K562 (cell line): ENCODE data around the gene TUBB1. TPM values are rescaled to one million over a fixed set of nuclear protein-coding genes. Genes with fewer than 3 reads are reported as not detected.

Experiments used
- BCL6 ChIP-seq: fragments of 250-450 bp; sonication (Bioruptor Pico); IDR thresholded peaks from 2 replicates; pipeline ENCODE4 v1.4.0; 2020
- CBX8 ChIP-seq: fragments of 200-600 bp; sonication (generic); IDR thresholded peaks from 2 replicates; pipeline ENCODE4 v1.6.1; 2012; ENCODE audit warnings: borderline replicate concordance, mixed run types, low read depth, mild to moderate bottlenecking, moderate library complexity, mixed read lengths, low read length, control low read depth, inconsistent platforms; ENCODE audit not compliant: poor library complexity, severe bottlenecking; ENCODE audit errors: extremely low read depth
- DMBX1 ChIP-seq: fragments of 250-450 bp; sonication (Bioruptor Pico); IDR thresholded peaks from 2 replicates; pipeline ENCODE4 v1.8.0; 2022; ENCODE audit warnings: inconsistent platforms, mild to moderate bottlenecking, moderate library complexity, borderline replicate concordance
- HDAC1 ChIP-seq, 2 experiments: fragments of 450-650 bp; IDR thresholded peaks; 2 replicates each; pipeline ENCODE4 v1.6.1; 2016 to 2017; ENCODE audit warnings: inconsistent platforms in 1 of 2, mild to moderate bottlenecking in 1 of 2, moderate library complexity in 1 of 2
- ILF3 ChIP-seq: fragments of 450-650 bp; IDR thresholded peaks from 2 replicates; pipeline ENCODE4 v1.6.1; 2018; ENCODE audit warnings: antibody characterized with exemption, mild to moderate bottlenecking, moderate library complexity, borderline replicate concordance
- ILK ChIP-seq: fragments of 450-650 bp; IDR thresholded peaks from 2 replicates; pipeline ENCODE4 v1.6.1; 2016; ENCODE audit warnings: missing genetic modification characterization, low read depth, mild to moderate bottlenecking, missing compliant biosample characterization, moderate library complexity, borderline replicate concordance
- JUN ChIP-seq, 2 experiments: sonication (generic) in 1 of 2; formaldehyde crosslinking in 1 of 2; IDR thresholded peaks; 2 replicates each; pipeline versions ENCODE4 v1.6.1 to v1.8.0; 2012 to 2022; ENCODE audit warnings: borderline replicate concordance in 2 of 2, mild to moderate bottlenecking in 2 of 2, improper control_type of control experiment in 1 of 2, low read depth in 1 of 2, low read length in 1 of 2, missing genetic modification reagents in 1 of 2
- MAFK ChIP-seq: IDR thresholded peaks from 2 replicates; pipeline ENCODE4 v1.6.1; 2011; ENCODE audit warnings: low read length, improper control_type of control experiment
- NR2C1 ChIP-seq, 2 experiments: fragments of 450-650 bp; IDR thresholded peaks; 2 replicates each; pipeline ENCODE4 v1.6.1; 2017; ENCODE audit warnings: mild to moderate bottlenecking in 2 of 2, antibody characterized with exemption in 1 of 2, inconsistent platforms in 1 of 2, missing compliant biosample characterization in 1 of 2, missing genetic modification characterization in 1 of 2
- NR3C1 ChIP-seq: sonication (generic); formaldehyde crosslinking; IDR thresholded peaks from 2 replicates; pipeline ENCODE4 v1.8.1; 2022; ENCODE audit warnings: missing genetic modification reagents
- PTTG1 ChIP-seq: fragments of 450-650 bp; IDR thresholded peaks from 2 replicates; pipeline ENCODE4 v1.6.1; 2016; ENCODE audit warnings: low read depth, mild to moderate bottlenecking, missing genetic modification characterization, missing compliant biosample characterization
- RNF2 ChIP-seq: sonication (generic); IDR thresholded peaks from 2 replicates; pipeline ENCODE4 v1.6.1; 2016
- TAF1 ChIP-seq: IDR thresholded peaks from 2 replicates; pipeline ENCODE4 v1.6.1; 2011; ENCODE audit warnings: mild to moderate bottlenecking, low read length, moderate library complexity; ENCODE audit not compliant: insufficient read depth, control insufficient read depth, severe bottlenecking; ENCODE audit errors: extremely low read depth
- TARDBP ChIP-seq: fragments of 450-650 bp; IDR thresholded peaks from 2 replicates; pipeline ENCODE4 v1.6.1; 2016
- YY1 ChIP-seq, 3 experiments: IDR thresholded peaks; 2 replicates each; pipeline ENCODE4 v1.6.1; 2011; ENCODE audit warnings: low read length in 2 of 3, mild to moderate bottlenecking in 2 of 3, moderate library complexity in 2 of 3, borderline replicate concordance in 1 of 3, control low read depth in 1 of 3, low read depth in 1 of 3; ENCODE audit not compliant: insufficient read depth in 3 of 3, insufficient replicate concordance in 2 of 3, control insufficient read depth in 1 of 3, insufficient read length in 1 of 3; ENCODE audit errors: extremely low read depth in 1 of 3
- ZNF143 ChIP-seq: sonication (generic); formaldehyde crosslinking; IDR thresholded peaks from 2 replicates; pipeline ENCODE4 v1.9.0; 2022; ENCODE audit warnings: mild to moderate bottlenecking, missing genetic modification reagents
- ZNF354B ChIP-seq: fragments of 250-450 bp; sonication (Bioruptor Pico); IDR thresholded peaks from 2 replicates; pipeline ENCODE4 v1.4.0; 2020
- ZNF384 ChIP-seq: IDR thresholded peaks from 2 replicates; pipeline ENCODE4 v1.6.1; 2012; ENCODE audit warnings: low read depth, low read length, improper control_type of control experiment
- ZNF408 ChIP-seq: fragments of 250-450 bp; sonication (Bioruptor Pico); IDR thresholded peaks from 2 replicates; pipeline ENCODE4 v1.4.0; 2020; ENCODE audit warnings: low read depth, mild to moderate bottlenecking, moderate library complexity
- ZNF766 ChIP-seq: fragments of 200-800 bp; sonication (Bioruptor generic); conservative IDR thresholded peaks from 2 replicates; pipeline ENCODE4 v1.6.1; 2016; ENCODE audit warnings: missing genetic modification characterization, missing compliant biosample characterization
- ZSCAN32 ChIP-seq: fragments of 450-650 bp; formaldehyde crosslinking; IDR thresholded peaks from 2 replicates; pipeline ENCODE4 v1.4.0; 2020; ENCODE audit warnings: mild to moderate bottlenecking, moderate library complexity
- polyA plus RNA-seq, 8 experiments: library from polyadenylated mRNA; depleted of rRNA in 4 of 8; stranded (reverse) in 5 of 8; unstranded in 3 of 8; fragments of >200 nt; fragmentation: Nextera tagmentation in 2 of 8; fragmentation: Illumina TruSeq in 1 of 8; extraction: Ambion mirVana in 2 of 8; extraction: Trizol in 1 of 8; gene quantifications; 2 replicates each; pipeline versions ENCODE4 v1.2.1 to v1.2.3, GENCODE V29; 2011 to 2014; ENCODE audit warnings: inconsistent platforms in 1 of 8, missing spikeins in 1 of 8
- total RNA-seq, 7 experiments: library from RNA; depleted of rRNA in 6 of 7; stranded (reverse); fragments of >200 nt in 6 of 7; fragmentation: Illumina TruSeq in 2 of 7; extraction: Trizol in 2 of 7; gene quantifications; 2 replicates each; pipeline versions ENCODE4 v1.2.1 to v1.2.3, GENCODE V29; 2011 to 2021; ENCODE audit warnings: low replicate concordance in 1 of 7
- TF ChIP-seq, protein P1 (sequence below): fragments of 250-450 bp; sonication (Bioruptor Pico); IDR thresholded peaks from 2 replicates; pipeline ENCODE4 v1.4.0; 2020; ENCODE audit warnings: borderline replicate concordance
- TF ChIP-seq, protein P2 (sequence below): sonication (generic); formaldehyde crosslinking; IDR thresholded peaks from 2 replicates; pipeline ENCODE4 v1.8.0; 2022; ENCODE audit warnings: missing genetic modification reagents, mild to moderate bottlenecking, borderline replicate concordance

The TUBB1 gene
- total and polyA plus RNA-seq, 9 of the 15 experiments (the other 6 are each of a cell fraction or from before 2014, with no cell fraction given), result 1.5 to 3.9 (median 2.4) TPM

DNA sequence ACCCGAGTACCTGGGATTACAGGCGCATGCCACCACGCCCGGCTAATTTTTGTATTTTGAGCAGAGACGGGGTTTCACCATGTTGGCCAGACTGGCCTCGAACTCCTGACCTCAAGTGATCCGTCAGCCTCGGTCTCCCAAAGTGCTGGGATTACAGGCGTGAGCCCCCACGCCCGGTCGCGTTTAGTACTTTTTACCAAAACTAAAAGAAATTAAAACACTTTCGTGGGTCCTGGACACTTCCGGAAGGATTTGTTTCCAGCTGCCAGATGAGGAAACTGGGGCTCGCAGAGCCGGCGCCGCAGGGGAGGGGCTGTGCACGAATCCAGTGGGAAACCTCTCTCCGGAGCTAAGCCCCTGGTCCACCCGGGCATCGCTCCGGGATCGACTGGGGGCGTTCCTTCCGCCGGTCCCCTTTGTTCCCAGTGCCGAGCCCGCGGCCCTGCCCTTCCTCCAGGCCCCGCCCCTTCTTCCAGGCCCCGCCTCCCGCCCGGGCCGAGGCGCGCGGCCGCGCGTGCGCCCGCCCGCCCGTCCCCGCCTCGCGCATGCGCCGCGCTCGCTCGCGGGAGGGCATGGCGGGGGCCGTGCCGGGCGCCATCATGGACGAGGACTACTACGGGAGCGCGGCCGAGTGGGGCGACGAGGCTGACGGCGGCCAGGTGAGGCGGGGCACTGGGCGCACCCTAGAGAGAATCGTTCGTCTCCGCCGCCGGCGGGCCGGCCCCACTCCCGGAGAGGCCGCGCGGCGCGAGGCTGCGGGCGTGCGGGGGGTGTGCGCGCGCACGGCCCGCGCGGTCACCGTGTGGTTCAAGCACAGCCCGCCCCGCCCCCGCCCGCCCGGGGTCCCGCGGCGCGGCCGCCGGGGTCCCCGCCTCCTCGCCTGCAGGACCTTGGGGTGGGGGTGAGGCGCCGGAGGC lies 38.3 kb upstream of the TUBB1 start, which contains the start of gene NELFCD (continued):
- TF ChIP-seq, protein P1, sequence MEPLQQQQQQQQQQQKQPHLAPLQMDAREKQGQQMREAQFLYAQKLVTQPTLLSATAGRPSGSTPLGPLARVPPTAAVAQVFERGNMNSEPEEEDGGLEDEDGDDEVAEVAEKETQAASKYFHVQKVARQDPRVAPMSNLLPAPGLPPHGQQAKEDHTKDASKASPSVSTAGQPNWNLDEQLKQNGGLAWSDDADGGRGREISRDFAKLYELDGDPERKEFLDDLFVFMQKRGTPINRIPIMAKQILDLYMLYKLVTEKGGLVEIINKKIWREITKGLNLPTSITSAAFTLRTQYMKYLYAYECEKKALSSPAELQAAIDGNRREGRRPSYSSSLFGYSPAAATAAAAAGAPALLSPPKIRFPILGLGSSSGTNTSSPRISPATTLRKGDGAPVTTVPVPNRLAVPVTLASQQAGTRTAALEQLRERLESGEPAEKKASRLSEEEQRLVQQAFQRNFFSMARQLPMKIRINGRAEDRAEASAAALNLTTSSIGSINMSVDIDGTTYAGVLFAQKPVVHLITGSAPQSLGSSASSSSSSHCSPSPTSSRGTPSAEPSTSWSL (CRISPR knock-in tag), result 0 out of 2 replicates have a peak, but pooled peaks have one; percentile 10
- TF ChIP-seq ZNF408 (CRISPR knock-in tag) (no peak), PTTG1 (tag) (no peak), ZNF766 (CRISPR knock-in tag) (no peak; the same call in 1 of the 2 replicates), CBX8 (no peak), HDAC1 (IDR thresholded peaks at IDR 0.05) (no peak), BCL6 (no peak), ILK (tag) (no peak), ZNF143 (CRISPR knock-in tag) (no peak), DMBX1 (CRISPR knock-in tag) (peak; percentile 30; the same call in 1 of the 2 replicates), TARDBP (no peak), TAF1 (peak; percentile 69), ZSCAN32 (CRISPR knock-in tag) (no peak), YY1 (IDR thresholded peaks at IDR 0.05; ENCODE audit: borderline replicate concordance in 1 of 3, control insufficient read depth in 1 of 3, extremely low read depth in 1 of 3, insufficient read depth in 3 of 3, insufficient read length in 1 of 3, insufficient replicate concordance in 2 of 3, low read depth in 1 of 3, low read length in 2 of 3) (peak; percentile 71 to 96 (median 90)), ILF3 (no peak), RNF2 (no peak), NR3C1 (CRISPR knock-in tag) (no peak), MAFK (no peak), JUN (IDR thresholded peaks at IDR 0.05; ENCODE audit: borderline replicate concordance, low read depth, low read length) (no peak), JUN (CRISPR knock-in tag; IDR thresholded peaks at IDR 0.05; ENCODE audit: borderline replicate concordance) (no peak), ZNF354B (no peak), ZNF384 (no peak), NR2C1 (IDR thresholded peaks at IDR 0.05) (no peak), NR2C1 (tag; IDR thresholded peaks at IDR 0.05) (no peak)
- TF ChIP-seq, protein P2, sequence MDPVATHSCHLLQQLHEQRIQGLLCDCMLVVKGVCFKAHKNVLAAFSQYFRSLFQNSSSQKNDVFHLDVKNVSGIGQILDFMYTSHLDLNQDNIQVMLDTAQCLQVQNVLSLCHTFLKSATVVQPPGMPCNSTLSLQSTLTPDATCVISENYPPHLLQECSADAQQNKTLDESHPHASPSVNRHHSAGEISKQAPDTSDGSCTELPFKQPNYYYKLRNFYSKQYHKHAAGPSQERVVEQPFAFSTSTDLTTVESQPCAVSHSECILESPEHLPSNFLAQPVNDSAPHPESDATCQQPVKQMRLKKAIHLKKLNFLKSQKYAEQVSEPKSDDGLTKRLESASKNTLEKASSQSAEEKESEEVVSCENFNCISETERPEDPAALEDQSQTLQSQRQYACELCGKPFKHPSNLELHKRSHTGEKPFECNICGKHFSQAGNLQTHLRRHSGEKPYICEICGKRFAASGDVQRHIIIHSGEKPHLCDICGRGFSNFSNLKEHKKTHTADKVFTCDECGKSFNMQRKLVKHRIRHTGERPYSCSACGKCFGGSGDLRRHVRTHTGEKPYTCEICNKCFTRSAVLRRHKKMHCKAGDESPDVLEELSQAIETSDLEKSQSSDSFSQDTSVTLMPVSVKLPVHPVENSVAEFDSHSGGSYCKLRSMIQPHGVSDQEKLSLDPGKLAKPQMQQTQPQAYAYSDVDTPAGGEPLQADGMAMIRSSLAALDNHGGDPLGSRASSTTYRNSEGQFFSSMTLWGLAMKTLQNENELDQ (CRISPR knock-in tag), result no peak
